ENCODE measurements around the gene MLST8.

Gene MLST8

GRCh38 chr16:2211923-2212347 is 6.7 kb downstream of the MLST8 start:
- DNase-seq (ENCODE audit: low read depth in 2 of 2), result no peak
- no peak overlapping the region for H3K4me3 ChIP-seq (replicated peaks in 1 of 2; ENCODE audit: low read depth in 2 of 2, low read length in 2 of 2)
- TF ChIP-seq CTCF (IDR thresholded peaks at IDR 0.05; ENCODE audit: low read depth, low read length), result no peak

GRCh38 chr16:2212362-2213324 is 7.4 kb downstream of the MLST8 start:
- H3K4me3 ChIP-seq (replicated peaks in 1 of 2; ENCODE audit: low read depth in 2 of 2, low read length in 2 of 2), result peak overlapping the region; percentile 52 to 76
- no peak for TF ChIP-seq CTCF (IDR thresholded peaks at IDR 0.05; ENCODE audit: low read depth, low read length)
- DNase-seq (ENCODE audit: low read depth in 2 of 2), result no peak

GRCh38 chr16:2213817-2214718 is 8.8 kb downstream of the MLST8 start:
- peak overlapping the region; percentile 52 to 76 for H3K4me3 ChIP-seq (replicated peaks in 1 of 2; ENCODE audit: low read depth in 2 of 2, low read length in 2 of 2)

DNA sequence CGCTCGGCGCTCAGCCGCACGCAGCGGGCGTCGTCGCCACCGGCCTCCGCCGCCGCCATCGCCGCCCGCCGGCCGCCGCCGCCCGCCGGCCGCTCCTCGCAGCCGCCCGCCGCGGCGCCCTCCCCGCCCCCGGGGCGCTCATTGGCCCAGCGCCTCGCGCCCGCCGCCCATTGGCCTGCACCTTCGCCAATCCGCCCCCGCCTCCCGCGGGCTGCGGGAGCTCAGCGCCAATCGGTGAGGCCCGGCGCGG is 9.4 kb downstream of the MLST8 start, which contains the start of gene PGP:
PGP (minus strand) TSS at position 122 of the 250 bp plus-strand sequence; CDS start at position 59, 63 bp downstream.
- H3K4me3 ChIP-seq (replicated peaks in 1 of 2; ENCODE audit: low read depth in 2 of 2, low read length in 2 of 2), result peak within 1 kb of the TSS; percentile 69 to 76
- DNase-seq (ENCODE audit: low read depth in 2 of 2), result no peak
- no peak for TF ChIP-seq CTCF (IDR thresholded peaks at IDR 0.05; ENCODE audit: low read depth, low read length)

More at GRCh38 chr16:2213817-2214718, 8.8 kb downstream of the MLST8 start:
- TF ChIP-seq CTCF (IDR thresholded peaks at IDR 0.05; ENCODE audit: low read depth, low read length), result no peak
- no peak for DNase-seq (ENCODE audit: low read depth in 2 of 2)

- no peak overlapping the region for H3K4me3 ChIP-seq (replicated peaks in 1 of 2; ENCODE audit: low read depth in 2 of 2, low read length in 2 of 2)
- TF ChIP-seq CTCF (IDR thresholded peaks at IDR 0.05; ENCODE audit: low read depth, low read length), result no peak
- DNase-seq (ENCODE audit: low read depth in 2 of 2), result no peak
Measured at GRCh38 chr16:2216330-2216729, 11.1 kb downstream of the MLST8 start.

DNA sequence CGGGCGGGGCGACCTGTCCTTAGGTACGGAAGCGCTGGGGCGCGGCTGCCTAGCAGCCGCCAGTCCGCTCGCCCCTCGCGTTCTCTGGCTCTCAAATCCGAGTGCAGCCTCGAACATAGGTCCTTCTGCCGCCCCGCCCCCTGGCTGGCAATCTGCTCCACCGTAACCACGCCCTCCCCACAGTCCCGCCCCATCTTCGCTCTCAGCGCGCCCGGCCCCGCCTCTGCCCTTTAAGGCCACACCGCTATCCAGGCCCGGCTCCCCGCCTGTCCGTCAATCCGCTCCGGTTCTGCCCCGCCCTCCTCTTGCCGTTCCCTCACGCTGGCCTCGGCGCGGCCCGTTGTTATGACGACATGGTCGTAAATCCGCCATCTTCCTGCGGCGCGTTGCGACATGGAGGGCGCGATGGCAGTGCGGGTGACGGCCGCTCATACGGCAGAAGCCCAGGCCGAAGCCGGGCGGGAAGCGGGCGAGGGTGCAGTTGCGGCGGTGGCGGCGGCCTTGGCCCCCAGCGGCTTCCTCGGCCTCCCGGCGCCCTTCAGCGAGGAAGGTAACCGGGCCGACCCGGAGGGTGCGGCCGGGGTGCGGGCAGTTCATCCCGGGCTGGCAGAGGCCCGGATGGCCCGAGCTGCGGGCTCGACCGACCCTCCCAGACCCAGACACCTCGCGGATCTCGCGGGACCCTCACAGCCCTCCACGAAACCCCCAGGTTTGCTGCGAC is 18.1 kb downstream of the MLST8 start, which contains the start of gene E4F1:
E4F1 (plus strand) TSS at position 371 of the 721 bp plus-strand sequence; CDS start at position 394, 23 bp downstream.
- TF ChIP-seq CTCF (IDR thresholded peaks at IDR 0.05; ENCODE audit: low read depth, low read length), result no peak
- H3K4me3 ChIP-seq (replicated peaks in 1 of 2; ENCODE audit: low read depth in 2 of 2, low read length in 2 of 2), result peak within 1 kb of the TSS; percentile 90 to 93
- peak; percentile 100 for DNase-seq (ENCODE audit: low read depth in 2 of 2)
